Measurements from ENCODE around the gene FECH. TPM values are rescaled to one million over a fixed set of nuclear protein-coding genes. Genes with fewer than 3 reads are reported as not detected.
"Not testable (repeated sequence)": the region's sequence is repeated elsewhere in the genome, so short reads cannot be mapped to it uniquely, and the experiment has no call there.

Gene FECH
- total RNA-seq, 2 experiments from 2014 or later, result 28.2 to 28.8 TPM

- Mint-ChIP-seq H3K4me3 (no peak overlapping the region), H3K27ac (no peak overlapping the region), H3K9me3 (ENCODE audit: low read depth) (no peaks in the 10 kb centered on the region), H3K4me1 (peaks cover 4% of the 10 kb centered on the region), H3K36me3 (peaks cover 25% of the 10 kb centered on the region), H3K27me3 (no peaks in the 10 kb centered on the region)
- ATAC-seq (no peak), DNase-seq (no peak)
- CTCF ChIA-PET, result no interaction called here
Observed at GRCh38 chr18:57595347-57595746, 8.8 kb upstream of the FECH start.

DNA sequence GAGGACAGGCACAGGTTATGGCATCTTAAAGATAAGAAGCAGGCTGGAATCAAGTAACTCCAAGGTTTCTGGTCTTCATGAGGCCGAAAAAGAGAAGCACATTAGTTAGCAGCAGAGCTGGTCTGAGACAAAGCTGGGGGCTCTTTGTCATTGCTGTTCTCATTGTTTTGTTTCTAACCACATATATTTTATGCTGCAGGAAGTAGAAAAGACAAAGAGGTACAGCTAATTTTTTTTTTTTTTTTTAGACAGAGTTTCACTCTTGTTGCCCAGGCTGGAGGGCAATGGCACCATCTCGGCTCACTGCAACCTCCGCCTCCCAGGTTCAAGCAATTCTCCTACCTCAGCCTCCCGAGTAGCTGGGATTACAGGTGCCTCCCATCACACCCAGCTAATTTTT, 6.2 kb upstream of the FECH start:
- H3K4me3 Mint-ChIP-seq; H3K4me1 Mint-ChIP-seq; H3K9me3 Mint-ChIP-seq (ENCODE audit: low read depth); H3K36me3 Mint-ChIP-seq; CTCF ChIA-PET; DNase-seq; ATAC-seq; H3K27me3 Mint-ChIP-seq; H3K27ac Mint-ChIP-seq: not testable (repeated sequence)

- Mint-ChIP-seq H3K9me3 (ENCODE audit: low read depth) (no peaks in the 10 kb centered on the region), H3K27ac (no peak overlapping the region), H3K27me3 (no peaks in the 10 kb centered on the region), H3K4me1 (peaks cover 22% of the 10 kb centered on the region), H3K36me3 (no peaks in the 10 kb centered on the region), H3K4me3 (no peak overlapping the region)
- ATAC-seq (no peak), DNase-seq (no peak)
- CTCF ChIA-PET, result no interaction called here
Observed at GRCh38 chr18:57589161-57589560, 2.7 kb upstream of the FECH start.

GRCh38 chr18:57587098-57587661, 678 bp upstream of the FECH start:
- H3K27ac Mint-ChIP-seq, result peak overlapping the region; percentile 75
- ATAC-seq, result no peak
- DNase-seq, result no peak
- no peaks in the 10 kb centered on the region for H3K9me3 Mint-ChIP-seq (ENCODE audit: low read depth)
- peak overlapping the region; percentile 81 for H3K4me3 Mint-ChIP-seq
- peaks cover 2% of the 10 kb centered on the region for H3K36me3 Mint-ChIP-seq
- CTCF ChIA-PET, result no interaction called here
- peaks cover 18% of the 10 kb centered on the region for H3K4me1 Mint-ChIP-seq
- no peaks in the 10 kb centered on the region for H3K27me3 Mint-ChIP-seq

DNA sequence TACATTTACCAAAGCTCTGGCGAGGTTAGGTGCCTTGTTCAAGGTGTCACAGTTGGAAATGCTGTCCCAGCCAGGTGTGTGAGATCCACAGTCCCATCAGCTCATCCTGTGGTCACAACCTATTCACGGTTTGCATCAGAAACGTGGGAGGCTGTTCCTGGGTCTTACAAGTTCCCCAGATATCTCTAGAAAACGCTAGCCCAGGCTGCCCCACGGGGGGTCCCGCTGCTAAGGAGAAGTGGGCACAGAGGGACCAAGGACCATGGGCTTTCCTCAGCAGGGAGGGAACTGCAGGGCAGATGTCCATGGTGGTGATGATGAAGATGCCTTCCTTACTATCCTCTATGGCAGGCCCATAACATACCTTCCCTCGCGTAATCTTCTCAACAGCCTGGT, 649 bp downstream of the FECH start:
- Mint-ChIP-seq H3K36me3 (peaks cover 6% of the 10 kb centered on the region), H3K9me3 (ENCODE audit: low read depth) (no peaks in the 10 kb centered on the region), H3K27me3 (no peaks in the 10 kb centered on the region), H3K4me1 (peaks cover 29% of the 10 kb centered on the region), H3K27ac (peak overlapping the region; percentile 74), H3K4me3 (peak overlapping the region; percentile 81)
- DNase-seq (no peak), ATAC-seq (no peak)
- CTCF ChIA-PET, result interaction anchor here (0.6 kb wide), 1 partner anchor 38 kb away, joined by 3 read pairs; no protein-coding TSS in a partner anchor

- Mint-ChIP-seq H3K4me3 (peak overlapping the region; percentile 81), H3K36me3 (peaks cover 6% of the 10 kb centered on the region), H3K27ac (peak overlapping the region; percentile 74), H3K27me3 (no peaks in the 10 kb centered on the region), H3K9me3 (ENCODE audit: low read depth) (no peaks in the 10 kb centered on the region), H3K4me1 (peaks cover 34% of the 10 kb centered on the region)
- no peak for DNase-seq
- CTCF ChIA-PET, result interaction anchor here (0.6 kb wide), 1 partner anchor 39 kb away, joined by 3 read pairs; no protein-coding TSS in a partner anchor
- no peak for ATAC-seq
Observed at GRCh38 chr18:57585421-57585820, 1.1 kb downstream of the FECH start.

DNA sequence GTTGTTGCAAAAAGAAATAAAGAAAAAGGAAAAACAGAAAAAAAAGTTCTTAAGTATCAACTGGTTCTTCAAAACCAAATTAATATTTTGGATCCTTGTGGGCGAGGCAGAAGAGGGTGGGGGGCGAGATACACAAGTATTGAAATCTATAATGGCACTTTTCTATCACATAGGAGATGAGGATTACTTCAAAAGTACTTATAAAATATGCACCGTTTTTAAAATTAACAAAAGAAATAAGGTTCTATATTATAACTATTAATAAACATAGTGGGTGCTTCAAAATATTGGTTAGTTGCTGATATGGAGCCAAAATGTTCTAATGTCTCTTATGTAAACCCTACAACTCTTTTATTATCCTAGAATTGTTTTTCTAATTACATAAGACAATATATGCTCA, 2.1 kb downstream of the FECH start:
- no peaks in the 10 kb centered on the region for H3K9me3 Mint-ChIP-seq (ENCODE audit: low read depth)
- H3K27me3 Mint-ChIP-seq, result no peaks in the 10 kb centered on the region
- no peak overlapping the region for H3K27ac Mint-ChIP-seq

GRCh38 chr18:57583297-57583835, 3.1 kb downstream of the FECH start:
- H3K4me1 Mint-ChIP-seq, result peaks cover 42% of the 10 kb centered on the region

More for the DNA sequence above, 2.1 kb downstream of the FECH start:
- Mint-ChIP-seq H3K4me3 (no peak overlapping the region), H3K36me3 (peaks cover 14% of the 10 kb centered on the region), H3K4me1 (peaks cover 42% of the 10 kb centered on the region)
- CTCF ChIA-PET, result interaction anchor here (1.3 to 1.4 kb wide), 2 partner anchors 20 to 38 kb away, joined by 3 read pairs; no protein-coding TSS in a partner anchor
- DNase-seq (no peak), ATAC-seq (no peak)

GRCh38 chr18:57581301-57581934, 5.1 kb downstream of the FECH start:
- Mint-ChIP-seq H3K27ac (peak overlapping the region; percentile 64), H3K27me3 (no peaks in the 10 kb centered on the region), H3K36me3 (peaks cover 27% of the 10 kb centered on the region), H3K4me3 (no peak overlapping the region), H3K9me3 (ENCODE audit: low read depth) (no peaks in the 10 kb centered on the region), H3K4me1 (peaks cover 38% of the 10 kb centered on the region)
- CTCF ChIA-PET, result interaction anchor here (0.8 to 2.0 kb wide), 3 partner anchors 9 to 41 kb away, joined by 3 to 10 read pairs (median 4); no protein-coding TSS in a partner anchor
- peak; percentile 74 for DNase-seq
- peak; percentile 89 for ATAC-seq

More at GRCh38 chr18:57583297-57583835, 3.1 kb downstream of the FECH start:
- Mint-ChIP-seq H3K4me3 (no peak overlapping the region), H3K9me3 (ENCODE audit: low read depth) (no peaks in the 10 kb centered on the region), H3K27me3 (no peaks in the 10 kb centered on the region), H3K27ac (no peak overlapping the region), H3K36me3 (peaks cover 19% of the 10 kb centered on the region)
- ATAC-seq (no peak), DNase-seq (no peak)
- CTCF ChIA-PET, result interaction anchor here (0.7 to 1.4 kb wide), 2 partner anchors 19 to 38 kb away, joined by 3 read pairs; partner anchors contain the start of gene NARS1

DNA sequence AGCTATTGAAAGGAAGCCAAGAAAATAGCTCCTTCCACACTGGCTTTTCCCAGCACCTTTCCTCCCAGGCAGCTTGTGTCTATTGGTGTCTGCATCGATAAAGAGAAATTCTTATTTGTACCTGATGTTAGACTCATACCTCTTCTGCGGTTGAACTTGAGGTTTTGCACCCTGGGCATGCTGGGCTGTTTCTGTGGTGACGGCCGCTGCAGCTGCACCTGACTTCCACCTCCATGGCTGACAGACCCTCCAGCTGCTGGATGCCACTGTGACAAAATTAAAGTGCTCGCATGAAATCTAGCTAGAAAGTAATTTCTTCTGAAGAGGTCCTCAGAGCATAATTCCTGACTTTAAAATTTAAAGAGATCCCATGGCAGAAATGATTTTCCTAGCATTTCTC, 6.6 kb downstream of the FECH start:
- Mint-ChIP-seq H3K4me1 (peaks cover 27% of the 10 kb centered on the region), H3K36me3 (peaks cover 27% of the 10 kb centered on the region), H3K27ac (no peak overlapping the region), H3K27me3 (no peaks in the 10 kb centered on the region), H3K4me3 (no peak overlapping the region), H3K9me3 (ENCODE audit: low read depth) (no peaks in the 10 kb centered on the region)
- ATAC-seq, result no peak
- CTCF ChIA-PET, result interaction anchor here (2.0 kb wide), 1 partner anchor 17 kb away, joined by 10 read pairs; no protein-coding TSS in a partner anchor
- DNase-seq, result no peak

- H3K9me3 Mint-ChIP-seq (ENCODE audit: low read depth), result no peaks in the 10 kb centered on the region
- ATAC-seq (no peak), DNase-seq (no peak)
- peaks cover 32% of the 10 kb centered on the region for H3K36me3 Mint-ChIP-seq
- H3K27ac Mint-ChIP-seq, result no peak overlapping the region
- CTCF ChIA-PET, result interaction anchor here (1.4 kb wide), 1 partner anchor 14 kb away, joined by 9 read pairs; no protein-coding TSS in a partner anchor
- no peaks in the 10 kb centered on the region for H3K27me3 Mint-ChIP-seq
- no peak overlapping the region for H3K4me3 Mint-ChIP-seq
- H3K4me1 Mint-ChIP-seq, result peaks cover 17% of the 10 kb centered on the region
Observed at GRCh38 chr18:57576316-57576715, 10.2 kb downstream of the FECH start.

DNA sequence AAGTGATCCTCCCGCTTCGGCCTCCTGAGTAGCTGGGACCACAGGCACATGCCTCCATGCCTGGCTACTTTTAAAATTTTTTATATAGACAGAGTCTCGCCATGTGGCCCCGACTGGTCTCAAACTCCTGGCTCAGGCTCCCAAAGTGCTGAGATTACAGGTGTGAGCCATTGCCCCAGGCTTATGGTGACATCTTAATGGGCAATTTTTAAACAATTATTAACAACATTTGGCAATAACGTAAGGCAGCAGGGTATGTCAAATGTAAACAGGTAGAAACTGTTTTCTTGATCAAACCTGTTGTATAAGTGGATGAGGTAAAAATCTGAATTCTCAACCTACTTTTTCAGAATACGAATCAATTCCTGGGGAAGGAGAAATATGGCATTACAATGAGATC, 11.0 kb downstream of the FECH start:
- no peak for DNase-seq
- H3K9me3 Mint-ChIP-seq (ENCODE audit: low read depth), result no peaks in the 10 kb centered on the region
- ATAC-seq, result no peak
- peaks cover 10% of the 10 kb centered on the region for H3K4me1 Mint-ChIP-seq
- H3K27ac Mint-ChIP-seq, result no peak overlapping the region
- no peaks in the 10 kb centered on the region for H3K27me3 Mint-ChIP-seq
- peaks cover 36% of the 10 kb centered on the region for H3K36me3 Mint-ChIP-seq
- no peak overlapping the region for H3K4me3 Mint-ChIP-seq
- CTCF ChIA-PET, result interaction anchor here (1.6 kb wide), 1 partner anchor 14 kb away, joined by 6 read pairs; no protein-coding TSS in a partner anchor

DNA sequence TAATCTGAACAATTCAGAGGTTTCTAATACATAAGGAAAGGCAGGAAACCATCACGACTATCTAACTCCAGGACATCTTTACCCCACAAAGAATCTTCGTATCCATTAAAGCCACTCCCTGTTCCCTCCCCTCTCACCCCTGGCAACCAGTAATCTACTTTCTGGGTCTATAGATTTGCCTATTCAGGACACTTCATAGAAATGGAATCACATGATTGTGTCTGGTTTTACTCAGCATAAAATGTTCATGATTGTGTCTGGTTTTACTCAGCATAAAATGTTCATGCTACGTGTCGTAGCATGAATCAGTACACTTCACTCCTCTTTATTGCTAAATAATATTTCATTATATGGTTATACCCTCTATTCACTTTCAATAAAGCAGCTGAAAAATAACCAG, 11.6 kb downstream of the FECH start:
- H3K36me3 Mint-ChIP-seq, result peaks cover 36% of the 10 kb centered on the region
- CTCF ChIA-PET, result interaction anchor here (1.6 kb wide), 1 partner anchor 13 kb away, joined by 6 read pairs; no protein-coding TSS in a partner anchor

More for the DNA sequence above, 11.6 kb downstream of the FECH start:
- no peak for ATAC-seq
- H3K4me3 Mint-ChIP-seq, result no peak overlapping the region
- DNase-seq, result no peak
- H3K27me3 Mint-ChIP-seq, result no peaks in the 10 kb centered on the region
- no peak overlapping the region for H3K27ac Mint-ChIP-seq
- H3K9me3 Mint-ChIP-seq (ENCODE audit: low read depth), result no peaks in the 10 kb centered on the region
- H3K4me1 Mint-ChIP-seq, result peaks cover 3% of the 10 kb centered on the region

Data from activated CD8-positive, alpha-beta memory T cell treated with anti-CD3 and anti-CD28 coated beads, Interleukin-2, amount 10 ng/mL, durations not matched to agents 7 days and 5 days (primary cell).